ENCODE results near the gene ABLIM2. TPM values are rescaled to one million over a fixed set of nuclear protein-coding genes. Genes with fewer than 3 reads are reported as not detected.
A peak's percentile ranks its signal among the peaks of the same experiment; 100 is the strongest.

ABLIM2 gene
- total RNA-seq, 1 donor from 2014 or later, result 0.36 TPM

- intact Hi-C loops (cut with micrococcal nuclease), result loop anchor here (1.0 kb wide), 3 partner anchors 24 to 226 kb away; no protein-coding TSS in a partner anchor
- Mint-ChIP-seq H3K27ac (no peak overlapping the region), H3K27me3 (ENCODE audit: insufficient read depth) (peaks cover 1% of the 10 kb centered on the region), H3K4me1 (ENCODE audit: low read depth) (no peaks in the 10 kb centered on the region), H3K9me3 (no peaks in the 10 kb centered on the region), H3K36me3 (ENCODE audit: low read depth) (no peaks in the 10 kb centered on the region), H3K4me3 (no peak overlapping the region)
- DNase-seq (ENCODE audit: low spot score), result no peak
These were observed 18.9 kb upstream of the ABLIM2 start for GRCh38 chr4:8177552-8177951.

GRCh38 chr4:8176547-8177399 is 18.2 kb upstream of the ABLIM2 start:
- intact Hi-C loops (cut with micrococcal nuclease), result loop anchor here (1.0 kb wide), 3 partner anchors 25 to 227 kb away; no protein-coding TSS in a partner anchor
- Mint-ChIP-seq H3K4me3 (no peak overlapping the region), H3K27ac (no peak overlapping the region), H3K27me3 (ENCODE audit: insufficient read depth) (peaks cover 1% of the 10 kb centered on the region), H3K36me3 (ENCODE audit: low read depth) (no peaks in the 10 kb centered on the region), H3K4me1 (ENCODE audit: low read depth) (no peaks in the 10 kb centered on the region), H3K9me3 (no peaks in the 10 kb centered on the region)
- peak; percentile 20 for DNase-seq (ENCODE audit: low spot score)

GRCh38 chr4:8175686-8176085 is 17.1 kb upstream of the ABLIM2 start:
- no peak overlapping the region for H3K27ac Mint-ChIP-seq
- intact Hi-C loops (cut with micrococcal nuclease), result no loop called here

GRCh38 chr4:8174970-8175369 is 16.4 kb upstream of the ABLIM2 start:
- Mint-ChIP-seq H3K27me3 (ENCODE audit: insufficient read depth) (peaks cover 5% of the 10 kb centered on the region), H3K4me3 (no peak overlapping the region), H3K9me3 (no peaks in the 10 kb centered on the region), H3K36me3 (ENCODE audit: low read depth) (no peaks in the 10 kb centered on the region), H3K27ac (no peak overlapping the region), H3K4me1 (ENCODE audit: low read depth) (no peaks in the 10 kb centered on the region)
- intact Hi-C loops (cut with micrococcal nuclease), result no loop called here
- DNase-seq (ENCODE audit: low spot score), result no peak

More at GRCh38 chr4:8175686-8176085, 17.1 kb upstream of the ABLIM2 start:
- H3K4me3 Mint-ChIP-seq, result no peak overlapping the region
- H3K4me1 Mint-ChIP-seq (ENCODE audit: low read depth), result no peaks in the 10 kb centered on the region
- H3K9me3 Mint-ChIP-seq, result no peaks in the 10 kb centered on the region
- peaks cover 5% of the 10 kb centered on the region for H3K27me3 Mint-ChIP-seq (ENCODE audit: insufficient read depth)
- DNase-seq (ENCODE audit: low spot score), result no peak
- no peaks in the 10 kb centered on the region for H3K36me3 Mint-ChIP-seq (ENCODE audit: low read depth)

- Mint-ChIP-seq H3K27me3 (ENCODE audit: insufficient read depth) (peaks cover 5% of the 10 kb centered on the region), H3K36me3 (ENCODE audit: low read depth) (no peaks in the 10 kb centered on the region), H3K9me3 (peaks cover 3% of the 10 kb centered on the region), H3K4me3 (no peak overlapping the region), H3K27ac (no peak overlapping the region), H3K4me1 (ENCODE audit: low read depth) (no peaks in the 10 kb centered on the region)
- intact Hi-C loops (cut with micrococcal nuclease), result no loop called here
- no peak for DNase-seq (ENCODE audit: low spot score)
These were observed 15.1 kb upstream of the ABLIM2 start for GRCh38 chr4:8173492-8174242.

- Mint-ChIP-seq H3K9me3 (peaks cover 17% of the 10 kb centered on the region), H3K36me3 (ENCODE audit: low read depth) (no peaks in the 10 kb centered on the region), H3K27ac (no peak overlapping the region), H3K27me3 (ENCODE audit: insufficient read depth) (peaks cover 5% of the 10 kb centered on the region), H3K4me3 (no peak overlapping the region), H3K4me1 (ENCODE audit: low read depth) (no peaks in the 10 kb centered on the region)
- intact Hi-C loops (cut with micrococcal nuclease), result no loop called here
- DNase-seq (ENCODE audit: low spot score), result no peak
These were observed 13.6 kb upstream of the ABLIM2 start for GRCh38 chr4:8171984-8172924.

- Mint-ChIP-seq H3K9me3 (peaks cover 22% of the 10 kb centered on the region), H3K27me3 (ENCODE audit: insufficient read depth) (peaks cover 8% of the 10 kb centered on the region), H3K36me3 (ENCODE audit: low read depth) (no peaks in the 10 kb centered on the region), H3K27ac (no peak overlapping the region), H3K4me3 (no peak overlapping the region), H3K4me1 (ENCODE audit: low read depth) (no peaks in the 10 kb centered on the region)
- intact Hi-C loops (cut with micrococcal nuclease), result no loop called here
- no peak for DNase-seq (ENCODE audit: low spot score)
These were observed 12.7 kb upstream of the ABLIM2 start for GRCh38 chr4:8171266-8171665.

GRCh38 chr4:8170341-8170740 is 11.7 kb upstream of the ABLIM2 start:
- H3K27me3 Mint-ChIP-seq (ENCODE audit: insufficient read depth), result peaks cover 8% of the 10 kb centered on the region
- H3K9me3 Mint-ChIP-seq, result peaks cover 24% of the 10 kb centered on the region
- DNase-seq (ENCODE audit: low spot score), result no peak
- no peak overlapping the region for H3K27ac Mint-ChIP-seq
- no peaks in the 10 kb centered on the region for H3K36me3 Mint-ChIP-seq (ENCODE audit: low read depth)
- H3K4me1 Mint-ChIP-seq (ENCODE audit: low read depth), result no peaks in the 10 kb centered on the region
- H3K4me3 Mint-ChIP-seq, result no peak overlapping the region
- intact Hi-C loops (cut with micrococcal nuclease), result no loop called here

- no peak for DNase-seq (ENCODE audit: low spot score)
- H3K4me1 Mint-ChIP-seq (ENCODE audit: low read depth), result no peaks in the 10 kb centered on the region
- no peak overlapping the region for H3K27ac Mint-ChIP-seq
- no peak overlapping the region for H3K4me3 Mint-ChIP-seq
- H3K27me3 Mint-ChIP-seq (ENCODE audit: insufficient read depth), result peaks cover 8% of the 10 kb centered on the region
- H3K9me3 Mint-ChIP-seq, result peaks cover 24% of the 10 kb centered on the region
- no peaks in the 10 kb centered on the region for H3K36me3 Mint-ChIP-seq (ENCODE audit: low read depth)
- intact Hi-C loops (cut with micrococcal nuclease), result no loop called here
These were observed 11.2 kb upstream of the ABLIM2 start for GRCh38 chr4:8169763-8170162.

- intact Hi-C loops (cut with micrococcal nuclease), result no loop called here
- Mint-ChIP-seq H3K27ac (no peak overlapping the region), H3K4me1 (ENCODE audit: low read depth) (no peaks in the 10 kb centered on the region), H3K9me3 (peaks cover 24% of the 10 kb centered on the region), H3K4me3 (no peak overlapping the region), H3K27me3 (ENCODE audit: insufficient read depth) (peaks cover 8% of the 10 kb centered on the region), H3K36me3 (ENCODE audit: low read depth) (no peaks in the 10 kb centered on the region)
- no peak for DNase-seq (ENCODE audit: low spot score)
These were observed 10.4 kb upstream of the ABLIM2 start for GRCh38 chr4:8168832-8169598.

GRCh38 chr4:8168232-8168631 is 9.6 kb upstream of the ABLIM2 start:
- H3K27ac Mint-ChIP-seq, result no peak overlapping the region
- H3K9me3 Mint-ChIP-seq, result peaks cover 24% of the 10 kb centered on the region
- H3K4me3 Mint-ChIP-seq, result no peak overlapping the region
- peaks cover 8% of the 10 kb centered on the region for H3K27me3 Mint-ChIP-seq (ENCODE audit: insufficient read depth)
- H3K36me3 Mint-ChIP-seq (ENCODE audit: low read depth), result no peaks in the 10 kb centered on the region
- intact Hi-C loops (cut with micrococcal nuclease), result no loop called here
- no peaks in the 10 kb centered on the region for H3K4me1 Mint-ChIP-seq (ENCODE audit: low read depth)
- no peak for DNase-seq (ENCODE audit: low spot score)

- intact Hi-C loops (cut with micrococcal nuclease), result no loop called here
- H3K27ac Mint-ChIP-seq, result no peak overlapping the region
- H3K4me1 Mint-ChIP-seq (ENCODE audit: low read depth), result no peaks in the 10 kb centered on the region
- no peak overlapping the region for H3K4me3 Mint-ChIP-seq
- H3K9me3 Mint-ChIP-seq, result peaks cover 24% of the 10 kb centered on the region
- no peaks in the 10 kb centered on the region for H3K36me3 Mint-ChIP-seq (ENCODE audit: low read depth)
- peaks cover 8% of the 10 kb centered on the region for H3K27me3 Mint-ChIP-seq (ENCODE audit: insufficient read depth)
- no peak for DNase-seq (ENCODE audit: low spot score)
These were observed 9.2 kb upstream of the ABLIM2 start for GRCh38 chr4:8167815-8168214.

All from activated T-helper 1 cell treated with anti-CD3 and anti-CD28 coated beads, Interleukin-12 subunit alpha, Interleukin-12 subunit beta, Interleukin-2, Interleukin-4 antibody, amounts not matched to agents 30 ng/mL and 10 ng/mL and 1 ng/mL, durations not matched to agents 14 hours and 24 hours and 36 hours (primary cell).